ENCODE results near the gene SPATA6L. TPM values are rescaled to one million over a fixed set of nuclear protein-coding genes. Genes with fewer than 3 reads are reported as not detected.
A peak's percentile ranks its signal among the peaks of the same experiment; 100 is the strongest.

Gene SPATA6L
- total and polyA plus RNA-seq, 2 of the 4 experiments (the other 2 are of a cell fraction), result 0.18 to 0.84 TPM

GRCh38 chr9:4666042-4666699, at the start of gene SPATA6L (continued):
- TF ChIP-seq RCOR1 (IDR thresholded peaks at IDR 0.05; ENCODE audit: insufficient replicate concordance, low read length), result no peak
- no peak for TF ChIP-seq RFX5 (IDR thresholded peaks at IDR 0.05; ENCODE audit: low read depth, low read length)

GRCh38 chr9:4714266-4715016, 48.2 kb upstream of the SPATA6L start:
- Histone ChIP-seq H2BK120ac (ENCODE audit: low read depth, low read length) (no peak overlapping the region), H2AK9ac (replicated peaks; ENCODE audit: low read depth, low read length, poor library complexity) (no peak overlapping the region), H3K4ac (ENCODE audit: low read depth, low read length) (no peak overlapping the region), H3K4me1 (ENCODE audit: control insufficient read depth, insufficient read depth, low read length) (no peaks in the 10 kb centered on the region), H4K91ac (ENCODE audit: insufficient read depth, low read depth, low read length) (no peak overlapping the region), H4K20me1 (ENCODE audit: insufficient read depth, low read length) (no peaks in the 10 kb centered on the region), H3K18ac (ENCODE audit: low read depth, low read length) (no peak overlapping the region), H3K56ac (ENCODE audit: extremely low read depth, insufficient read depth, low read length) (no peak overlapping the region), H3K23ac (ENCODE audit: low read depth, low read length) (no peak overlapping the region), H2BK20ac (ENCODE audit: low read depth, low read length) (no peak overlapping the region), H3K4me3 (ENCODE audit: insufficient read depth, low read depth, low read length) (no peak overlapping the region), H2AFZ (replicated peaks; ENCODE audit: low read length, poor library complexity) (no peak overlapping the region), H3K9me3 (ENCODE audit: control insufficient read depth, insufficient read depth, low read length) (no peaks in the 10 kb centered on the region), H3K14ac (replicated peaks; ENCODE audit: low read depth, low read length) (no peak overlapping the region), H3K27me3 (ENCODE audit: control insufficient read depth, insufficient read depth, low read length) (no peaks in the 10 kb centered on the region), H2BK5ac (ENCODE audit: low read depth, low read length, poor library complexity, severe bottlenecking) (peak overlapping the region; percentile 28), H3K79me1 (ENCODE audit: low read depth in 1 of 2, low read length in 2 of 2) (no peaks in the 10 kb centered on the region; a peak in 2 of 4 replicates), H2AK5ac (ENCODE audit: low read depth, low read length) (no peak overlapping the region), H2BK15ac (ENCODE audit: low read depth, low read length) (no peak overlapping the region), H3K27ac (ENCODE audit: insufficient read depth, low read length) (no peak overlapping the region), H3K4me2 (ENCODE audit: low read depth, low read length) (no peak overlapping the region), H4K8ac (ENCODE audit: low read depth in 2 of 2, low read length in 2 of 2) (no peak overlapping the region), H3K9me1 (ENCODE audit: insufficient read depth, low read length) (no peaks in the 10 kb centered on the region; the same call in 1 of the 2 replicates), H3K36me3 (ENCODE audit: control insufficient read depth, insufficient read depth, low read length) (peaks cover 28% of the 10 kb centered on the region), H4K5ac (ENCODE audit: low read depth, low read length) (no peak overlapping the region), H3K9ac (ENCODE audit: low read depth, low read length) (no peak overlapping the region)
- in situ Hi-C loops (cut with MboI; ENCODE audit: low sequenced_read_pairs), result no loop called here
- ChIA-PET POLR2A (ENCODE audit: unreplicated experiment) (no interaction called here), CTCF (interaction anchor here (1.0 kb wide), 1 partner anchor 215 kb away, joined by 3 read pairs; no protein-coding TSS in a partner anchor)
- ATAC-seq (ENCODE audit: low read depth), result peak; percentile 54
- no peak for TF ChIP-seq BHLHE40 (IDR thresholded peaks at IDR 0.05; ENCODE audit: low read depth, low read length)
- no peak for TF ChIP-seq CTCF (conservative IDR thresholded peaks at IDR 0.05; ENCODE audit: low read depth, low read length)
- TF ChIP-seq CEBPB (IDR thresholded peaks at IDR 0.05; ENCODE audit: low read depth, low read length), result no peak
- peak; percentile 35; the same call in 1 of the 2 replicates for TF ChIP-seq MAFK (IDR thresholded peaks at IDR 0.05; ENCODE audit: low read depth, low read length)
- TF ChIP-seq RAD21 (IDR thresholded peaks at IDR 0.05; ENCODE audit: low read length), result no peak
- TF ChIP-seq POLR2A (IDR thresholded peaks at IDR 0.05; ENCODE audit: low read depth, low read length), result no peak
- intact Hi-C loops (cut with micrococcal nuclease), result loop anchor here (1.0 kb wide), 1 partner anchor 9 kb away; no protein-coding TSS in a partner anchor
- no CpG with 5 or more reads among the region's 9 CpGs for WGBS, 2 experiments (ENCODE audit: extremely low coverage in 2 of 2, insufficient read length in 1 of 2)
- no TSS peak for BruUV-seq (replicated peaks)
- dilution Hi-C loops (cut with HindIII; ENCODE audit: low sequenced_read_pairs, unreplicated experiment), result no loop called here
- peak; percentile 50 for DNase-seq
